Brain microvascular endothelial cell (primary cell): Measurements from ENCODE around the gene LRRC55.

ENCODE experiments used
- DNase-seq: peaks from one replicate; pipeline ENCODE4 v3.0.0-alpha.2; 2020
- H3K27ac ChIP-seq: fragments of 250-450 bp; sonication (Bioruptor Pico); 2 replicates; pipeline ENCODE4 v1.5.1; 2020; ENCODE audit warnings: mild to moderate bottlenecking, moderate library complexity
- H3K27me3 ChIP-seq: fragments of 250-450 bp; sonication (Bioruptor Pico); replicated peaks from 2 replicates; pipeline ENCODE4 v1.5.1; 2020; ENCODE audit warnings: mild to moderate bottlenecking
- H3K36me3 ChIP-seq: fragments of 250-450 bp; sonication (Bioruptor Pico); replicated peaks from 2 replicates; pipeline ENCODE4 v1.5.1; 2020; ENCODE audit warnings: mild to moderate bottlenecking
- H3K4me3 ChIP-seq: 2 replicates; pipeline ENCODE4 v1.5.1; 2011; ENCODE audit warnings: low read depth, mild to moderate bottlenecking, control low read depth, low read length, moderate library complexity
- in situ Hi-C: cut with HindIII; loops from 2 replicates; pipeline ENCODE4 v1.10.0; 2017; ENCODE audit warnings: low sequenced_read_pairs, low pct_ligation_motif_present
- TF ChIP-seq, protein P1 (sequence below): IDR thresholded peaks from 2 replicates; pipeline ENCODE4 v1.5.1; 2011; ENCODE audit warnings: low read depth, mild to moderate bottlenecking, moderate library complexity, low read length, control low read depth, inconsistent platforms; ENCODE audit errors: missing control alignments

Gene LRRC55

DNA sequence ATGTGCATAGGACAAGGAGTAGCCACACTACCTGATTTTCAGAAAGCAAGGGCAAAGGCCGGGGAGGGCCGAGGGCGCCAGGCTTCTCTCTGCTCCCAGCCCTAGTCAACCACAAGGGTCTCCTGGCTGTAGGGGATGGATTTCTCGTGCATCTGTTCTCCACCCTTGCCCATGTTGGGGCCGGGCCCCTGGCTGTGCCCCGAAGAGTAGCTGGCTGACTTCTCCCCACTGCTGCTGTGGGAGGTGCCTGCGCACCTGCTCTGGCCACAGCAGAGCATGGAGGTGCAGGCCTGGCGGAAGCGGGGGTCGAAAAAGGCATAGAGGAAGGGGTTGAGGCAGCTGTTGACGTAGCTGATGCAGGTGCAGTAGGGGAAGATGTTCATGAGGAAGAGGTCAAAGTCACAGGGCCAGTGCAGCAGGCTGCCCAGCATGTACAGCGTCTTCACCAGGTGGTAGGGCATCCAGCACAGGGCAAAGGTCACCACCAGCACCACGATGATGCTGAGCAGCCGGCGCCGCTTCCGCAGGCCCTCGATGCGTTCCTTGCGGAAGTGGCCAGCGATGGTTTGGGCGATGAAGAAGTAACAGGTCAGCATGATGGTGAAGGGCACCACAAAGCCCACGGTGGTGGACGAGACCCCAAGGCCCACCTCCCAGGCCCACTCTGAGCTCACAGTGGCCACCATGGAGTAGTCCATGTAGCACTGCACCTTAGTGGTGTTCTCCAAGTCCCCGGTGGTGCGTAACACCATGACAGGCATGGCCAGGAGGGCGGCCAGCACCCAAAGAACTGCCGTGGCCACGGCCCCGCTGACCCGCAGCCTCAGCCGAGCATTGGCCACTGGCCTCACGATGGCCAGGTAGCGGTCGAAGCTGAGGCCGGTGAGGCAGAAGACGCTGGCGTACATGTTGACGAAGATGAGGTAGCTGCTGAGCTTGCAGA is 54.3 kb downstream of the LRRC55 start:
- H3K36me3 ChIP-seq = no peaks in the 10 kb centered on the region
- H3K27me3 ChIP-seq = peaks cover 12% of the 10 kb centered on the region
- no peak overlapping the region for H3K27ac ChIP-seq
- TF ChIP-seq, protein P1, sequence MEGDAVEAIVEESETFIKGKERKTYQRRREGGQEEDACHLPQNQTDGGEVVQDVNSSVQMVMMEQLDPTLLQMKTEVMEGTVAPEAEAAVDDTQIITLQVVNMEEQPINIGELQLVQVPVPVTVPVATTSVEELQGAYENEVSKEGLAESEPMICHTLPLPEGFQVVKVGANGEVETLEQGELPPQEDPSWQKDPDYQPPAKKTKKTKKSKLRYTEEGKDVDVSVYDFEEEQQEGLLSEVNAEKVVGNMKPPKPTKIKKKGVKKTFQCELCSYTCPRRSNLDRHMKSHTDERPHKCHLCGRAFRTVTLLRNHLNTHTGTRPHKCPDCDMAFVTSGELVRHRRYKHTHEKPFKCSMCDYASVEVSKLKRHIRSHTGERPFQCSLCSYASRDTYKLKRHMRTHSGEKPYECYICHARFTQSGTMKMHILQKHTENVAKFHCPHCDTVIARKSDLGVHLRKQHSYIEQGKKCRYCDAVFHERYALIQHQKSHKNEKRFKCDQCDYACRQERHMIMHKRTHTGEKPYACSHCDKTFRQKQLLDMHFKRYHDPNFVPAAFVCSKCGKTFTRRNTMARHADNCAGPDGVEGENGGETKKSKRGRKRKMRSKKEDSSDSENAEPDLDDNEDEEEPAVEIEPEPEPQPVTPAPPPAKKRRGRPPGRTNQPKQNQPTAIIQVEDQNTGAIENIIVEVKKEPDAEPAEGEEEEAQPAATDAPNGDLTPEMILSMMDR = no peak
- DNase-seq = no peak
- H3K4me3 ChIP-seq = no peak overlapping the region
- in situ Hi-C loops = no loop called here

DNA sequence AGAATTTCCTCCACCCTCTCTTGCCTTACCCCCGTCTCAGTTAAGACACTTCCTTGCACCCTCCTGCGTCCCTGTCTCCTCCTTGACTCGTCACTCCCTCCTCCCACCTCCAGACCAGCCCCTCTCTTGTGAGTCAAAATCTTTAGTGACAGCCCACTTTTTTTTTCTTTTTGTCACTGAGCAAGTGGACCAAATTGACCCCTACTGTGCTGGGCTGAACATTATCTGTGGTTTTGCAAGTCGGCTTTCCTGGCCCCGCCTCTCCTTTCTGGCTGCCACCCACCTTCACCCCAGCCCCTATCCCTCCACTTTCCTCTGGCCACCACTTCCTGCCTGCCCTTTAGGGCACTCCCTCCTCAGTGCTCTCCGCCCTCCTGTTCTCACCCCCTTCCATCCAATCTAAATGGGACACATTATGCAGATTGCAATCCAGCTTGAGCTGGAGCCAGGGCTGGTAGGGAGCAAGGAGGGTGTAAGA is 55.5 kb downstream of the LRRC55 start, which contains the start of gene APLNR:
APLNR (minus strand) TSS at position 47 of the 478 bp plus-strand sequence. CDS start 246 bp downstream, outside the sequence.
- TF ChIP-seq, protein P1 = no peak
- in situ Hi-C loops = no loop called here
- H3K36me3 ChIP-seq = no peaks in the 10 kb centered on the region

DNA sequence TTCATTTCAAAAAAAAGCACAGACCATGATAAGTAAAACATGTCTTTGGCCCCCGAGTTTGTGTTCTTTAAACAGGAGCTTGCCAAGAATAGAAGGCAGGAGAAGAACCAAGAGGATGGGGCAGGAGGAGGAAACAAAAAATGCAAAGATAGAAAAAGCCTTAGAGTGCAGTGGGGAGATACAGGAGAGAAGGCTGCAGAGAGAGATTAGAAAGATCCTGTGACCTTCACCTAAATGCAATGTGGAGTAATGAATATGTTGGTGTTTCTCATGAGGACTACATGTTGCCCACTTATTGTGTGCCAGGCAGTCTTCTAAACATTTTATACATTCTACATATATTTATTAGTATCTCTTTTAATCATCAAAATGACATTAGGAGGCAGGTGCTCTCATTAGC is 57.6 kb downstream of the LRRC55 start:
- H3K36me3 ChIP-seq = no peaks in the 10 kb centered on the region
- H3K27ac ChIP-seq = no peak overlapping the region
- in situ Hi-C loops = no loop called here
- H3K27me3 ChIP-seq = peaks cover 2% of the 10 kb centered on the region
- DNase-seq = no peak
- H3K4me3 ChIP-seq = no peak overlapping the region
- TF ChIP-seq, protein P1 = no peak

More for the DNA sequence above, 55.5 kb downstream of the LRRC55 start, which contains the start of gene APLNR:
- no peak within 1 kb of the TSS for H3K4me3 ChIP-seq
- DNase-seq = no peak
- peaks cover 4% of the 10 kb centered on the region for H3K27me3 ChIP-seq
- no peak within 1 kb of the TSS for H3K27ac ChIP-seq

DNA sequence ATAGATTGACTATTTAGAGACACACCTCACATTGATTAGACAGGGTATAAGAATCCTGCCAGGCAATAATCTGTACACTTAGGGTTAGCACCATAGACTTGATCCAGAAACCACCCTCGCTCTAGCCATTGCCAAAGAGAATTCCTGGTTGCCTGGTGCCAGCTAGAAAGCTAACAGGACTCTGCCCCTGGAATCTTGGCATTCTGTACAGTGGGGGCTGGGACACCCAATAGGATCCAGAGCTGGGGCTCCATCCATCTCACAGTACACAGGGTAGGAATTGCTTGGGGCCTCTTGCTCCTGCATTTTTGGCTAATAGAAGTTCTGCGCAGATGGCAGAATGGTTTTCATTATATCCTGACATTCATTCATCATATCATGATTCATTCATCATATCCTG is 58.3 kb downstream of the LRRC55 start:
- in situ Hi-C loops = no loop called here
- TF ChIP-seq, protein P1 = no peak
- H3K27ac ChIP-seq = no peak overlapping the region
- H3K36me3 ChIP-seq = no peaks in the 10 kb centered on the region
- H3K27me3 ChIP-seq = peaks cover 2% of the 10 kb centered on the region
- H3K4me3 ChIP-seq = no peak overlapping the region
- no peak for DNase-seq

DNA sequence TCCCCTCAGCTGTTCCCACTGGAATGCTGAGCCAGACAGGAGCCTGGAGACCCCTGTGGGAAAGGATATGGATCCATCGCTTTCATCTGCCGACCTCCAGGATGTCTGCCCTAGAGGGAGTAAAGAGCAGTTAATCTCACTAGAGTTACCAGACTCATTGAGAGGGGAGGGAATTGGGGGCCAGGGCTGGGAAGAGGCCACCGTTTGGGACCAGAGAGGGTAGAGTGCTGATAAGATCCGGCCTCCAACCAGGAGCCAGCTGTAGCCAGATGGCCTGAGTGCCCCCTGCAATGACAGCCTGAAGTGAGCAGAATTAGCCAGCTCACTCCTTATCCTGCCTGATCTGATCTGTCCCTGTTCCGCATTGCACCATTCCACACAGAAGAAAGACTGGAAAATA is 59.0 kb downstream of the LRRC55 start:
- Histone ChIP-seq H3K4me3 (no peak overlapping the region), H3K27ac (no peak overlapping the region), H3K36me3 (no peaks in the 10 kb centered on the region), H3K27me3 (peaks cover 2% of the 10 kb centered on the region)
- in situ Hi-C loops = no loop called here
- no peak for DNase-seq
- TF ChIP-seq, protein P1 = no peak
